ENCODE measurements around the gene CNTD1.

Gene CNTD1

DNA sequence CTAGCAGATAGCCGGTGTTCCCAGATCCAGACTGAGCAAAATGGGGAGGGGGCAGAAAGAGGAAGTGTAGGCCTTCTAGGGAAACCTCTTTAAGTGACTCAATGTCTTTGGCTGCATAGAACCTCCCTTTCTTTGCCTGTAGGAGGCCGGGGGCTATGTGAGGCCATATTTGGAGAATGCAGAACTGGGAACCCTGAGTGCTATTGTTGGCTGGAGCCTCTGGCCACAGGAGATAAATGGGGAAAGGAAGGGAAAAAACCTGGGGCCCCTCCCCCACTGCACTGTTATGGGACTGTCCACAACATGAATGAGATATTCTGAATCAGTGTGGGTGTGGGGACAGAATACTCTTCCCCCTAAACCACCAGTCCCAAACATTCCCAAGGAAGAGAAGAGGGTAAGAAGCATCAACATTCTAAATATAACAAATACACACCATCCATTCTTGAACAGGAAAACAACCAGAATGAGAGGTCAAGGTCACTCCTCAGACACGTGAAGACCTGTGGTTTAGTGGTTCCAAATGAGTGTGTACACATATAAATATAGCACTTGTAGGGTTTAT is 23.0 kb upstream of the CNTD1 start:
- no peak overlapping the region for H3K56ac ChIP-seq (ENCODE audit: low read length)
- no peak overlapping the region for H2AK5ac ChIP-seq (ENCODE audit: low read length)
- DNase-seq = peak; percentile 33
- H3K4ac ChIP-seq (ENCODE audit: low read depth, low read length) = no peak overlapping the region
- H4K8ac ChIP-seq (ENCODE audit: low read depth, low read length) = no peak overlapping the region
- H4K5ac ChIP-seq (ENCODE audit: low read length) = no peak overlapping the region
- H3K36me3 ChIP-seq (ENCODE audit: control insufficient read depth, insufficient read depth, low read length) = peaks cover 5% of the 10 kb centered on the region
- H2BK120ac ChIP-seq (ENCODE audit: low read depth, low read length) = no peak overlapping the region
- H3K27me3 ChIP-seq (ENCODE audit: insufficient read depth, low read length, poor library complexity) = no peaks in the 10 kb centered on the region
- no peak overlapping the region for H3K18ac ChIP-seq (ENCODE audit: low read length)
- no peak overlapping the region for H3K23ac ChIP-seq (ENCODE audit: low read length)
- H3K4me1 ChIP-seq (ENCODE audit: control insufficient read depth, low read depth, low read length) = peaks cover 5% of the 10 kb centered on the region
- H3K4me3 ChIP-seq (ENCODE audit: low read length) = no peak overlapping the region
- H3K9ac ChIP-seq (ENCODE audit: low read length) = no peak overlapping the region
- H2BK5ac ChIP-seq (ENCODE audit: low read length) = no peak overlapping the region
- H3K4me2 ChIP-seq (ENCODE audit: low read length) = no peak overlapping the region
- no CpG with 5 or more reads among the region's 3 CpGs for WGBS (ENCODE audit: extremely low coverage, insufficient coverage, low lambda C conversion rate)
- no peaks in the 10 kb centered on the region for H3K79me2 ChIP-seq (ENCODE audit: control insufficient read depth, insufficient read depth, low read length)
- peaks cover 3% of the 10 kb centered on the region for H3K79me1 ChIP-seq (ENCODE audit: low read length)
- H3K27ac ChIP-seq (ENCODE audit: low read depth, low read length) = no peak overlapping the region
- H2BK15ac ChIP-seq (replicated peaks; ENCODE audit: low read depth) = no peak overlapping the region

DNA sequence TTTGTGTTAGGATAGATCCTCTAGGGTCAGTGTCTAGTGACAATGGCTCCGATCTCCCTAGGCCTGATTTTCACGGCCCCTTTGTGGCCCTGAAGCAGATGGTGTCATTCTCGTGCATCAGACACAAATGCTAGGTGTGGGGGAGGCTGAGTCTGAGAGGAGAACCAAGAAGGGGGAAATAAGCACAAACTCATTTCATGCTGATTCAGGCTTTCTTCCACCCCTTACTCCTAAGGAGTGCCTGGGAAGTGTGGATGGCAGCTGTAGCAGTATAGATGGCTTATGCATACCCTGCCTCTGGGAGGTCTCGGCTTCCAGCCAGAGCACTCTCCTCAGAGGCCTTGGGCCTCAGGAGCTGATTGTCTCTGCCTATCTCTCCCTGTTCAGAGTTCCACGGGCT is 20.1 kb upstream of the CNTD1 start:
- Histone ChIP-seq H3K56ac (ENCODE audit: low read length) (no peak overlapping the region), H2BK120ac (ENCODE audit: low read depth, low read length) (no peak overlapping the region), H2AK5ac (ENCODE audit: low read length) (no peak overlapping the region), H2BK15ac (replicated peaks; ENCODE audit: low read depth) (no peak overlapping the region), H4K8ac (ENCODE audit: low read depth, low read length) (no peak overlapping the region), H3K23ac (ENCODE audit: low read length) (no peak overlapping the region), H3K27me3 (ENCODE audit: insufficient read depth, low read length, poor library complexity) (peaks cover 6% of the 10 kb centered on the region), H3K27ac (ENCODE audit: low read depth, low read length) (no peak overlapping the region), H3K36me3 (ENCODE audit: control insufficient read depth, insufficient read depth, low read length) (peaks cover 5% of the 10 kb centered on the region), H3K4me3 (ENCODE audit: low read length) (no peak overlapping the region), H4K5ac (ENCODE audit: low read length) (no peak overlapping the region), H3K4me2 (ENCODE audit: low read length) (no peak overlapping the region), H3K79me2 (ENCODE audit: control insufficient read depth, insufficient read depth, low read length) (no peaks in the 10 kb centered on the region), H3K79me1 (ENCODE audit: low read length) (peaks cover 2% of the 10 kb centered on the region), H3K4ac (ENCODE audit: low read depth, low read length) (no peak overlapping the region), H3K9ac (ENCODE audit: low read length) (no peak overlapping the region), H2BK5ac (ENCODE audit: low read length) (no peak overlapping the region), H3K18ac (ENCODE audit: low read length) (no peak overlapping the region), H3K4me1 (ENCODE audit: control insufficient read depth, low read depth, low read length) (peaks cover 5% of the 10 kb centered on the region)
- no peak for DNase-seq
- no CpG with 5 or more reads among the region's 5 CpGs for WGBS (ENCODE audit: extremely low coverage, insufficient coverage, low lambda C conversion rate)

DNA sequence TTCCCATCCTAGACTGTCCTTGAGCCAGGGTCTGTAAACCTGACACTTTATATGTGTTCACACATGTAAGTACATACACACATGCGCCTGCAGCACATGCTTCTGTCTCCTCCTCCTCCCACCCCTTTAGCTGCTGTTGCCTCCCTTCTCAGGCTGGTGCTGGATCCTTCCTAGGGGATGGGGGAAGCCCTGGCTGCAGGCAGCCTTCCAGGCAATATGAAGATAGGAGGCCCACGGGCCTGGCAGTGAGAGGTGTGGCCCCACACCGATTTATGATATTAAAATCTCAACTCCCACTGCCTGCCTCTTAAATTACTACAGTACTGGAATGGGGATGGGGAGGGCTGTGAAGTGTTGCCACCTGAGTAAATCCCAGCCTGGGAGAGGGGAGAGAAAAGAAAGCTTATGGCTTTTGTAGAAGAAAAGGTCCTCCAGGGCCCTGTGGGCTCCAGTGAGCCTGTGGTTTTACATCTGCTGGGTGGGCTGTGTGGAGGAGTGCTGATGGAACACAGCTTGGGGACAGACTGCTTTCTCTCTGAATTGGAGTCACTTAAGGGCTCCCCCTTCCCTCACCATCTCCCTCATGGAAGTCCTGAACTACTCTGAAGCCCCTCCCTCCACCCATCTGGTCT is 19.2 kb upstream of the CNTD1 start:
- Histone ChIP-seq H3K4me1 (ENCODE audit: control insufficient read depth, low read depth, low read length) (peaks cover 3% of the 10 kb centered on the region), H2BK15ac (replicated peaks; ENCODE audit: low read depth) (no peak overlapping the region), H3K4me2 (ENCODE audit: low read length) (no peak overlapping the region), H2AK5ac (ENCODE audit: low read length) (no peak overlapping the region), H3K4ac (ENCODE audit: low read depth, low read length) (no peak overlapping the region), H3K27ac (ENCODE audit: low read depth, low read length) (no peak overlapping the region), H4K5ac (ENCODE audit: low read length) (no peak overlapping the region), H3K9ac (ENCODE audit: low read length) (no peak overlapping the region), H3K18ac (ENCODE audit: low read length) (no peak overlapping the region), H2BK120ac (ENCODE audit: low read depth, low read length) (no peak overlapping the region), H3K79me1 (ENCODE audit: low read length) (no peaks in the 10 kb centered on the region), H3K79me2 (ENCODE audit: control insufficient read depth, insufficient read depth, low read length) (no peaks in the 10 kb centered on the region), H3K4me3 (ENCODE audit: low read length) (no peak overlapping the region), H3K23ac (ENCODE audit: low read length) (no peak overlapping the region), H3K36me3 (ENCODE audit: control insufficient read depth, insufficient read depth, low read length) (peaks cover 5% of the 10 kb centered on the region), H2BK5ac (ENCODE audit: low read length) (no peak overlapping the region), H3K27me3 (ENCODE audit: insufficient read depth, low read length, poor library complexity) (peaks cover 6% of the 10 kb centered on the region), H4K8ac (ENCODE audit: low read depth, low read length) (no peak overlapping the region), H3K56ac (ENCODE audit: low read length) (no peak overlapping the region)
- WGBS (ENCODE audit: extremely low coverage, insufficient coverage, low lambda C conversion rate) = no CpG with 5 or more reads among the region's 3 CpGs
- no peak for DNase-seq

DNA sequence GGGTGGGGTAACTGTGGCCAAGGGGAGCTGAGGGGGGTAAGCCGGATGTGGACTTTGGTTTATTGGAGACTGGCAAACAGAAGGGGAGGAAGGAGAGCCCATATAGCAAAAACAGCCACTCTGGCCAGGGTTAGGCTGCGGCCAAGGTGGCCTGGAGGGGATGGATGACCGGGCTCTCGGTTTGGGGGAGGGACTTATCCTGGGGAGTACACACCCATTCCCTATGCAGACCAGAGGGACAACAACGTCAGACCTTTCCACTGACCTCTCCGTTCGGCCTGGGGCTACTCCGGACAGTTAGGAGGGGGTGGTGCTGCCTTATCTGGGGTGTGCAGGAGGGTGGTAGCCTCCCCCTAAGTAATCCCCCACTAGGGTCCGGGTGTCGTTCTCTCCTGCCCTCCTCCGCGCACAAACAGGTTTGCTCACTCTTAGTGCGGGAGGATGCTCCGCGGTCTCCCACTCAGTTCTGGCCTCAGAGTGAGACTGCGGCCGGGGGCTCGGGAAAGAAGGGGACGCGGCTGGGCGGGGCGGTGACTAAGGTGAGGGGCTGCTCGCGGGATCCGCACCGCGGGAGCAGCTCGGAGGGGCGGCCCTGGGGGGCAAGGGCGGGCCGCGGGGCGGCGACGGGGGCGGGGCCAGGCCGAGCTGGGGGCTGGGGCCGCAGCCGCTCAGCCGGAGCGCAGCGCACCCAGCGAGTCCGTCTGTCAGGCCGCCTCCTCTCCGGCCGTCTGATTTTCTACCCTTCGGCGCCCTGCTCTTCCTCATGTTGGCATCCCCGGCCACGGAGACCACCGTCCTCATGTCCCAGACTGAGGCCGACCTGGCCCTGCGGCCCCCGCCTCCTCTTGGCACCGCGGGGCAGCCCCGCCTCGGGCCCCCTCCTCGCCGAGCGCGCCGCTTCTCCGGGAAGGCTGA is 18.5 kb upstream of the CNTD1 start, which contains the start of gene WNK4:
WNK4 (plus strand) TSS at position 675 of the 915 bp plus-strand sequence; CDS start at position 764, 89 bp downstream.
- Histone ChIP-seq H3K27me3 (ENCODE audit: insufficient read depth, low read length, poor library complexity) (peaks cover 6% of the 10 kb centered on the region), H3K36me3 (ENCODE audit: control insufficient read depth, insufficient read depth, low read length) (peaks cover 5% of the 10 kb centered on the region), H2BK120ac (ENCODE audit: low read depth, low read length) (no peak within 1 kb of the TSS), H3K79me2 (ENCODE audit: control insufficient read depth, insufficient read depth, low read length) (no peaks in the 10 kb centered on the region), H3K27ac (ENCODE audit: low read depth, low read length) (no peak within 1 kb of the TSS), H3K9ac (ENCODE audit: low read length) (peak within 1 kb of the TSS; percentile 69), H4K5ac (ENCODE audit: low read length) (no peak within 1 kb of the TSS), H4K8ac (ENCODE audit: low read depth, low read length) (no peak within 1 kb of the TSS), H3K4me3 (ENCODE audit: low read length) (peak within 1 kb of the TSS; percentile 27), H3K79me1 (ENCODE audit: low read length) (no peaks in the 10 kb centered on the region), H3K56ac (ENCODE audit: low read length) (peak within 1 kb of the TSS; percentile 80), H3K23ac (ENCODE audit: low read length) (no peak within 1 kb of the TSS), H3K4me1 (ENCODE audit: control insufficient read depth, low read depth, low read length) (peaks cover 3% of the 10 kb centered on the region), H3K4ac (ENCODE audit: low read depth, low read length) (no peak within 1 kb of the TSS), H3K4me2 (ENCODE audit: low read length) (peak within 1 kb of the TSS; percentile 79), H3K18ac (ENCODE audit: low read length) (no peak within 1 kb of the TSS), H2BK5ac (ENCODE audit: low read length) (no peak within 1 kb of the TSS), H2BK15ac (replicated peaks; ENCODE audit: low read depth) (no peak within 1 kb of the TSS), H2AK5ac (ENCODE audit: low read length) (no peak within 1 kb of the TSS)
- WGBS (ENCODE audit: extremely low coverage, insufficient coverage, low lambda C conversion rate) = no CpG with 5 or more reads among the region's 65 CpGs
- DNase-seq = peak; percentile 61

DNA sequence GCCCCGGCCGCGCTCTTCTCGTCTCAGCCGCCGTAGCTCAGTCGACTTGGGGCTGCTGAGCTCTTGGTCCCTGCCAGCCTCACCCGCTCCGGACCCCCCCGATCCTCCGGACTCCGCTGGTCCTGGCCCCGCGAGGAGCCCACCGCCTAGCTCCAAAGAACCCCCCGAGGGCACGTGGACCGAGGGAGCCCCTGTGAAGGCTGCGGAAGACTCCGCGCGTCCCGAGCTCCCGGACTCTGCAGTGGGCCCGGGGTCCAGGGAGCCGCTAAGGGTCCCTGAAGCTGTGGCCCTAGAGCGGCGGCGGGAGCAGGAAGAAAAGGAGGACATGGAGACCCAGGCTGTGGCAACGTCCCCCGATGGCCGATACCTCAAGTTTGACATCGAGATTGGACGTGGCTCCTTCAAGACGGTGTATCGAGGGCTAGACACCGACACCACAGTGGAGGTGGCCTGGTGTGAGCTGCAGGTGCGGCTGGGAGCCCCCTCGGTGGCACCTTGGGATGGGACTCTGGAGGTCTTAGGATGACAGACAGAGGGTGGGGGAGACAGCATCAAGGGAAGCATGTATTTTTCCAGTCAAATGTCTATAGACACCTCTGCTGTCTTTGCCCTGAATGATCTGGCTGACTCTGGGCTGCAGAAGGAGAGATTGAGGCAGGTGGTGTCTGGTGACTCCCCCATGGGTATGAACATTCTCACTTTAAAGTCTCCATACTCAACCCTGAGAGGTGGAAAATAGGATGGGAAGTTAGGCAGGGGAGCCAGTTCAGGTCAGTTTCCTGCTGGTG is 17.6 kb upstream of the CNTD1 start:
- Histone ChIP-seq H2AK5ac (ENCODE audit: low read length) (no peak overlapping the region), H2BK15ac (replicated peaks; ENCODE audit: low read depth) (no peak overlapping the region), H2BK5ac (ENCODE audit: low read length) (no peak overlapping the region), H3K27me3 (ENCODE audit: insufficient read depth, low read length, poor library complexity) (peaks cover 6% of the 10 kb centered on the region), H3K4me3 (ENCODE audit: low read length) (no peak overlapping the region), H3K36me3 (ENCODE audit: control insufficient read depth, insufficient read depth, low read length) (peaks cover 3% of the 10 kb centered on the region), H3K4me1 (ENCODE audit: control insufficient read depth, low read depth, low read length) (peaks cover 3% of the 10 kb centered on the region), H3K23ac (ENCODE audit: low read length) (no peak overlapping the region), H4K5ac (ENCODE audit: low read length) (no peak overlapping the region), H3K9ac (ENCODE audit: low read length) (peak overlapping the region; percentile 67), H3K4me2 (ENCODE audit: low read length) (peak overlapping the region; percentile 55), H4K8ac (ENCODE audit: low read depth, low read length) (no peak overlapping the region), H3K27ac (ENCODE audit: low read depth, low read length) (no peak overlapping the region), H3K79me2 (ENCODE audit: control insufficient read depth, insufficient read depth, low read length) (no peaks in the 10 kb centered on the region), H3K79me1 (ENCODE audit: low read length) (no peaks in the 10 kb centered on the region), H3K18ac (ENCODE audit: low read length) (no peak overlapping the region), H3K4ac (ENCODE audit: low read depth, low read length) (no peak overlapping the region), H3K56ac (ENCODE audit: low read length) (peak overlapping the region; percentile 80), H2BK120ac (ENCODE audit: low read depth, low read length) (no peak overlapping the region)
- DNase-seq = no peak
- WGBS (ENCODE audit: extremely low coverage, insufficient coverage, low lambda C conversion rate) = no CpG with 5 or more reads among the region's 39 CpGs

All from mesendoderm (in vitro differentiated cells).